DOHH2 (cell line): Measurements from ENCODE around the gene CCDC38.
A peak's percentile ranks its signal among the peaks of the same experiment; 100 is the strongest.

Experiments used
- H3F3A ChIP-seq: fragments of 200-600 bp; sonication (generic), shearing (Covaris generic); 2 replicates; pipeline ENCODE4 v1.6.0; 2016; ENCODE audit warnings: antibody characterized with exemption, mild to moderate bottlenecking; ENCODE audit not compliant: control insufficient read depth, insufficient read depth
- H3K27ac ChIP-seq: fragments of 200-600 bp; sonication (generic); 2 replicates; pipeline ENCODE4 v1.5.1; 2014; ENCODE audit warnings: low read depth, mild to moderate bottlenecking, low read length, moderate library complexity
- H3K27me3 ChIP-seq: fragments of 200-600 bp; sonication (generic); 2 replicates; pipeline ENCODE4 v1.6.1; 2014; ENCODE audit warnings: mild to moderate bottlenecking, low read length, mixed read lengths; ENCODE audit not compliant: control insufficient read depth
- H3K36me3 ChIP-seq: fragments of 200-600 bp; sonication (generic); 2 replicates; pipeline ENCODE4 v1.6.1; 2014; ENCODE audit warnings: mild to moderate bottlenecking, low read length, moderate library complexity, mixed read lengths; ENCODE audit not compliant: control insufficient read depth
- H3K4me1 ChIP-seq: fragments of 200-600 bp; sonication (generic); 2 replicates; pipeline ENCODE4 v1.6.1; 2014; ENCODE audit warnings: mild to moderate bottlenecking, low read length, mixed read lengths; ENCODE audit not compliant: control insufficient read depth
- H3K4me2 ChIP-seq: fragments of 200-600 bp; sonication (generic); 2 replicates; pipeline ENCODE4 v1.6.0; 2014; ENCODE audit warnings: mild to moderate bottlenecking, low read length, moderate library complexity
- H3K4me3 ChIP-seq: fragments of 200-600 bp; sonication (generic); 2 replicates; pipeline ENCODE4 v1.5.1; 2014; ENCODE audit warnings: mild to moderate bottlenecking, low read length, mixed read lengths
- H3K79me2 ChIP-seq: fragments of 200-600 bp; sonication (generic); 2 replicates; pipeline ENCODE4 v1.6.1; 2014; ENCODE audit warnings: mild to moderate bottlenecking, low read length, mixed read lengths; ENCODE audit not compliant: control insufficient read depth
- H3K9me2 ChIP-seq: fragments of 200-600 bp; sonication (generic); replicated peaks from 2 replicates; pipeline ENCODE4 v1.6.1; 2014; ENCODE audit warnings: mild to moderate bottlenecking, low read length, mixed read lengths; ENCODE audit not compliant: control insufficient read depth
- H3K9me3 ChIP-seq: fragments of 200-600 bp; sonication (generic); 2 replicates; pipeline ENCODE4 v1.6.1; 2014; ENCODE audit warnings: antibody characterized with exemption, low read length, mixed read lengths; ENCODE audit not compliant: control insufficient read depth, insufficient read depth
- H4K20me1 ChIP-seq: fragments of 200-600 bp; sonication (generic); 2 replicates; pipeline ENCODE4 v1.6.0; 2014; ENCODE audit warnings: low read depth, mild to moderate bottlenecking, antibody characterized with exemption, low read length, moderate library complexity; ENCODE audit not compliant: control insufficient read depth, insufficient read depth
- CTCF ChIP-seq: fragments of 200-600 bp; sonication (generic); IDR thresholded peaks from one replicate; pipeline ENCODE4 v1.5.1; 2014; ENCODE audit warnings: antibody characterized with exemption, mild to moderate bottlenecking, low read depth, low read length; ENCODE audit not compliant: poor library complexity, severe bottlenecking
- EZH2phosphoT487 ChIP-seq: fragments of 200-600 bp; sonication (generic); IDR thresholded peaks from 2 replicates; pipeline ENCODE4 v1.6.1; 2017; ENCODE audit warnings: borderline replicate concordance, mild to moderate bottlenecking, antibody characterized with exemption, low read length, moderate library complexity, mixed read lengths

CCDC38 gene

GRCh38 chr12:95922231-95922630 lies 20.2 kb downstream of the CCDC38 start:
- Histone ChIP-seq H3K27me3 (0 out of 2 replicates have a peak, but pooled peaks cover 5% of the 10 kb centered on the region), H3K4me3 (no peak overlapping the region), H3K79me2 (no peaks in the 10 kb centered on the region), H3K9me2 (no peaks in the 10 kb centered on the region), H3F3A (no peaks in the 10 kb centered on the region), H3K27ac (no peak overlapping the region), H4K20me1 (no peaks in the 10 kb centered on the region), H3K4me2 (no peak overlapping the region), H3K9me3 (0 out of 2 replicates have a peak, but pooled peaks cover 3% of the 10 kb centered on the region), H3K36me3 (no peaks in the 10 kb centered on the region), H3K4me1 (peaks cover 5% of the 10 kb centered on the region; the same call in 1 of the 2 replicates)
- TF ChIP-seq CTCF, result no peak

GRCh38 chr12:95919110-95919509 lies 23.3 kb downstream of the CCDC38 start:
- Histone ChIP-seq H3K4me1 (peaks cover 5% of the 10 kb centered on the region; the same call in 1 of the 2 replicates), H3K4me3 (no peak overlapping the region), H3K4me2 (no peak overlapping the region), H3K36me3 (no peaks in the 10 kb centered on the region), H3K27me3 (peaks cover 16% of the 10 kb centered on the region; the same call in 1 of the 2 replicates), H3K27ac (no peak overlapping the region), H3K79me2 (no peaks in the 10 kb centered on the region), H3K9me3 (0 out of 2 replicates have a peak, but pooled peaks cover 3% of the 10 kb centered on the region), H3K9me2 (no peaks in the 10 kb centered on the region), H3F3A (no peaks in the 10 kb centered on the region), H4K20me1 (no peaks in the 10 kb centered on the region)
- TF ChIP-seq EZH2phosphoT487, result no peak
- no peak for TF ChIP-seq CTCF

GRCh38 chr12:95918194-95918993 lies 24.0 kb downstream of the CCDC38 start:
- H3K79me2 ChIP-seq, result no peaks in the 10 kb centered on the region
- TF ChIP-seq CTCF (peak; percentile 91), EZH2phosphoT487 (no peak)
- H3K4me3 ChIP-seq, result no peak overlapping the region
- no peaks in the 10 kb centered on the region for H3K9me2 ChIP-seq
- H3K4me2 ChIP-seq, result no peak overlapping the region
- H3K27me3 ChIP-seq, result peaks cover 16% of the 10 kb centered on the region; the same call in 1 of the 2 replicates
- no peak overlapping the region for H3K27ac ChIP-seq
- H3F3A ChIP-seq, result no peaks in the 10 kb centered on the region
- no peaks in the 10 kb centered on the region for H4K20me1 ChIP-seq
- 0 out of 2 replicates have a peak, but pooled peaks cover 3% of the 10 kb centered on the region for H3K9me3 ChIP-seq
- no peaks in the 10 kb centered on the region for H3K36me3 ChIP-seq
- H3K4me1 ChIP-seq, result peaks cover 5% of the 10 kb centered on the region; the same call in 1 of the 2 replicates
